Left hindlimb (tissue), 1 donor: ENCODE measurements around the gene HS6ST1.
A peak's percentile ranks its signal among the peaks of the same experiment; 100 is the strongest.

Source experiments
- DNase-seq: peaks from one replicate; pipeline ENCODE4 v3.0.0-alpha.2; 2018

The HS6ST1 gene

DNA sequence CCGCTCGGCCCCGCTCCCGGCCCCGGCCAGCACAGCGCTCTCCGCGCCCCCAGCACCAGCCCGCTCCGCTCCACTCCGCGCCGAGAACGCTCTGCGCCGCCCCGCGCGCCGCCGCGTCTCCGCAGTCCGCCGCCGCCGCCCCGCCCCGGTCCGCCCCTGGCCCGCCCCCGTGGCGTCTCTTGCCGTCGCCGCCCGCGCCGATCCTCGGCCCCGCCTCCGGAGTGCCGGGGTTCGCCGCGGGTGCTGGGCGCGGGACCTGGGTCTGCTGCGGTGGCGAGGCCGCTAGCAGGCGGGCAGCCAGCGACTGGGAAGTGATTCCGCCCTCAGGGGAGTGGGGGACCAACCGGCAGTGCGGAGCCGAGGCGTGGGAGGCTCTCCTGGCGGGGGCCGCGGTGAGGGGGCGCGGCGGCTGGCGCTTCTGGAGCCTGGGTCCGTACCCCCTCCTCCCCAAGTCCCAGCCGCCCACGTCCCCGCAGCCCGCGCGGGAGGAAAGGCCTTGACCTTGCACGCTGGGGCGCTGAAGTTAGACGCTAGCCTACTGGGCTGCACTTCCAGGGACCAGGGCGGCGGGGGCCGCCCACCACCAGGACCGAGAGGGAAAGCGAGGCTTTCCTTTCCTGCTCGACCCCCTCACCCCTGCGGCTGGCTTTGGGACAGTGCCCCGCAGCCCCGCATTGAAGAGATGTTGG lies at the start of gene HS6ST1:
TSS of gene HS6ST1 (minus strand) at position 93 of the 689 bp plus-strand sequence. CDS start 305 bp downstream, outside the sequence.
- peak; percentile 89 for DNase-seq

DNA sequence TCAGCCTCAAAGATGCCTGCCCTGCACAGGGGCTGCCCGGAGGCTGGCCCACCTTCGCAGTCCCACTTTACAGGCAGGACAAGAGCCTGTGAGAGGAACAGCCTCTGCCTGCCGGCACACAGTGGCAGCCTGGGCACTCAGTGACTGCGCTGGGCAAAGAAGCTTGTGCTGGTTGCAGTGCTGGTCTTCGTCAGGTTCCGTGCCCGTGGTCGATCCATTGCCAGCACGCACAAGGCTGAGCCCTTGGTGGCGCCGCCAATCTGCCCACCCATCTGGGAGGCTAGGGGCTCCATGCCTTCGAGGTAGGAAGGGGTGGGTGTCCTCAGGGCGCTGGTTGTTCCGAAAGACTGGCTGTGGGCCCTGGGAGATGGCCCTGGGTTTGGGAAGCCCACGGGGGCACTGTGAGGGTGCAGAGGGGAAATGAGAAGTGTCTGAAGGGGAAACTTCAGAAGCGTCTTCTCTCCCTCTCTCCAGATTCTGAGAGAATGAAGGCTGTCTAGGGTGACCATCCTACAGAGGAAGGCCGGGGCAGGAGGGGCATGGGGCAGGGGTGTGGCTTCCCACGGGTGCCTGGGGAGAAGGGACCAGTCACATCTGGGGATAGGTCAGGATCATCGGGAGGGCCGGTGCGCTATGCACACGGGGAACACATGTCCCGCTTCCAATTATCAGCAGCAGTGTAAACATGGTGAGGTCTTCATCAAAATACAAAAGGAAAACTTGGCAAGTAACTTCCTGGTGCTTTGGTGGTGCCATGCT lies 49.1 kb upstream of the HS6ST1 start:
- peak; percentile 18 for DNase-seq

- DNase-seq, result peak; percentile 27
Observed at GRCh38 chr2:128366713-128367511, 48.2 kb upstream of the HS6ST1 start.

GRCh38 chr2:128365217-128365905 lies 46.7 kb upstream of the HS6ST1 start:
- peak; percentile 11 for DNase-seq

DNA sequence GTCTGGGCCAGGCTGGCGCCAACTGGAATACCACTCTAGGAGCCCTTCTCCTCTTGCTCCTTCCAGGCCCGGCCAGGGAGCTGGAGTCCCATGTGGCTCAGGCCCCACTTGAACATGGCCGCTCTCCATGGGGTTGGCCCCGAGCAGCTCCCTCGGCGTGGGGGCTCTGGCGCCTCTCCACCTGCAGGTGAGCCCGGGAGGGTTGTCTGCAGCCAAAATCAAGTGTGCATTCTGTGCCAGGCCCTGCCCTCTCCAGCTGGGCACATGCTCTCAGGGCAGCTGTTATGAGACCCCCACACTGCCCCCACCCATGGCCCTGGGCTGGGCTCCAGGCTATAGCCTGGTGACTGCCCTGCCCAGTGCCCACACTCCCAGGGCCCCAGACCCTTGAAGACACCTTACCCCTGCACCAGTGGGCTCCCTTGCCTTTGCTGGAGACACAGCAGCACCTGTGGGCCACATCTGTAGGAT lies 45.8 kb upstream of the HS6ST1 start:
- DNase-seq, result peak; percentile 32

GRCh38 chr2:128363934-128364361 lies 45.3 kb upstream of the HS6ST1 start:
- peak; percentile 36 for DNase-seq

- DNase-seq, result peak; percentile 77
Observed at GRCh38 chr2:128362889-128363228, 44.2 kb upstream of the HS6ST1 start.

DNA sequence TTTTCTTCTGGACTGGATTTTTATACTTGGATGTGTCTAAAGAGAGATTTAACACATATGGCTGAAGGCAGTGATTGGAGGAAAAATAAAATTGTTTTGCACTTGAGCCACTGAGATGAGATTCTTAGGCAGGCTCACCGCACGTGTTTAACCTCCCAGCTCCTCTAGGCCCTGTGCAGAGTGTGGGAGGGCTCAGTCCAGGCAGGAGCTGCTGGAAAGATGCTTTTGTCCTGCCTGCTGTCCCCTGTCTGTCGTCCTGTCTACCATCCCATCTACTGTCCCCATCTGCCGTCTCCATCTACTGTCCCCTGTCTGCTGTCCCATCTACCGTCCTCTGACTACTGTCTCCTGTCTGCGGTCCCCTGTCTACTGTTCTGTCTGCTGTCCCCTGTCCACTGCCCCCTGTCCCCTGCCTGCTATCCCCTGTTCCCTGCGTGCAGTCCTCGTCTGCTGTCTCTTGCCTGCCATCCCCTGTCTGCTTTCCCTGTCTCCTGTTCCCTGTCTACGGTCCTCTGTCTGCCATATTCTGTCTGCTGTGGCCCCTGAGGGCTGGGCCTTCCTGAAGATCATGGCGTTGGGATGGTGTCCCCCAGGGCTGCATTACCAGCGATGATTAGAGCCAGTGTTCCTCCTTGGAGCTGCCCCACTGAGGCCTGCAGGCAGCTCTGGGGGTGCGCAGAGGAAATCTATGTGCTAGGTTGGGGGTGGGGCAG lies 43.7 kb upstream of the HS6ST1 start:
- DNase-seq, result no peak

GRCh38 chr2:128361376-128362131 lies 42.9 kb upstream of the HS6ST1 start:
- DNase-seq, result peak; percentile 9

DNA sequence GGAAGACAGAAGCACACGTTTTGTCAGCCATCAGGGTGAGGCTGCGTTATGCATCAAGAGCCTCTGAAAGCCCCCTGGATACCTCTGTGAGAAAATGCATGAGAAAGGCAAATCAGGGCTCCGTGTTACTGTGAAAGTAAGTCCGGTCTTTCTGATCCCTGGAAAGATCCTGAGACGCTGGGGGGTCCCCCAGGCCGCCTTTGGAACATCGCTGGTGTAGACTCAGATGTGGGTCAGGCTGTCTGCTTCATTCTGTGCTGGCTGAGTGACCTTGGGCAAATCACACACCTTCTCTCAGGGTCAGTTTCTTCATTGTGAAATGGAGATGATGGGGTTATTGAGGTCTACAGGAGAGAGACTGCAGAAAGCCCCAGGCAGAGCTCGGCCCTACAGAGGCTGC lies 42.0 kb upstream of the HS6ST1 start:
- DNase-seq, result peak; percentile 8

GRCh38 chr2:128359841-128360240 lies 41.2 kb upstream of the HS6ST1 start:
- peak; percentile 8 for DNase-seq

GRCh38 chr2:128358941-128359731 lies 40.5 kb upstream of the HS6ST1 start:
- peak; percentile 25 for DNase-seq

GRCh38 chr2:128357506-128358370 lies 39.1 kb upstream of the HS6ST1 start:
- peak; percentile 43 for DNase-seq

GRCh38 chr2:128356127-128356526 lies 37.5 kb upstream of the HS6ST1 start:
- DNase-seq, result no peak

- peak; percentile 25 for DNase-seq
Observed at GRCh38 chr2:128354726-128355470, 36.2 kb upstream of the HS6ST1 start.

GRCh38 chr2:128354161-128354560 lies 35.5 kb upstream of the HS6ST1 start:
- no peak for DNase-seq

- DNase-seq, result peak; percentile 8
Observed at GRCh38 chr2:128350736-128351135, 32.1 kb upstream of the HS6ST1 start.

GRCh38 chr2:128348701-128349100 lies 30.0 kb upstream of the HS6ST1 start:
- peak; percentile 26 for DNase-seq
